IMR-90 (cell line): ENCODE measurements around the gene AKAP6. TPM values are rescaled to one million over a fixed set of nuclear protein-coding genes. Genes with fewer than 3 reads are reported as not detected.

ENCODE experiments used
- ATAC-seq: fragments of 200-7000 bp; cut with Tn5 transposase; 2 replicates; pipeline ENCODE4 v1.9.1; 2020; ENCODE audit warnings: low read depth, mild to moderate bottlenecking, moderate library complexity
- BruUV-seq: library from RNA; stranded (reverse); fragments of 400-500 nt; replicated peaks from 2 replicates; lab custom pipeline; 2021; lab: Mats Ljungman, UMichigan
- CTCF ChIA-PET: fragments of 300-600 bp; formaldehyde crosslinking; extraction: SDS; loops from one replicate; lab custom pipeline; 2021; ENCODE audit warnings: antibody characterized with exemption; lab: Yijun Ruan, JAX
- POLR2A ChIA-PET: fragments of 300-600 bp; sonication (Branson Sonifier 250); formaldehyde crosslinking; loops from one replicate; lab custom pipeline; 2022; ENCODE audit warnings: antibody characterized with exemption; ENCODE audit not compliant: unreplicated experiment; lab: Charles Lee
- DNase-seq: peaks from one replicate; pipeline ENCODE4 v3.0.0; 2013
- H2AFZ ChIP-seq: replicated peaks from 2 replicates; pipeline ENCODE3; 2013; ENCODE audit warnings: low read length, mild to moderate bottlenecking; ENCODE audit not compliant: poor library complexity
- H2AK5ac ChIP-seq: 2 replicates; pipeline ENCODE4 v1.6.1; 2013; ENCODE audit warnings: low read depth, low read length, inconsistent platforms
- H2AK9ac ChIP-seq: replicated peaks from 2 replicates; pipeline ENCODE3; 2013; ENCODE audit warnings: mild to moderate bottlenecking, low read depth, low read length, moderate library complexity; ENCODE audit not compliant: poor library complexity
- H2BK120ac ChIP-seq: 2 replicates; pipeline ENCODE4 v1.6.1; 2013; ENCODE audit warnings: low read depth, low read length, inconsistent platforms
- H2BK15ac ChIP-seq: 3 replicates; pipeline ENCODE4 v1.6.1; 2013; ENCODE audit warnings: low read depth, low read length, inconsistent platforms
- H2BK20ac ChIP-seq: 2 replicates; pipeline ENCODE4 v1.6.1; 2013; ENCODE audit warnings: low read depth, mild to moderate bottlenecking, inconsistent platforms, low read length, moderate library complexity
- H2BK5ac ChIP-seq: 2 replicates; pipeline ENCODE4 v1.6.1; 2013; ENCODE audit warnings: mild to moderate bottlenecking, low read depth, low read length, inconsistent platforms; ENCODE audit not compliant: poor library complexity, severe bottlenecking
- H3K14ac ChIP-seq: replicated peaks from 2 replicates; pipeline ENCODE4 v1.6.1; 2013; ENCODE audit warnings: low read depth, low read length, inconsistent platforms
- H3K18ac ChIP-seq: 2 replicates; pipeline ENCODE4 v1.6.1; 2013; ENCODE audit warnings: low read depth, low read length, control low read depth
- H3K23ac ChIP-seq: 2 replicates; pipeline ENCODE4 v1.6.1; 2013; ENCODE audit warnings: low read depth, low read length, inconsistent platforms
- H3K27ac ChIP-seq: 2 replicates; pipeline ENCODE4 v1.5.1; 2013; ENCODE audit warnings: mild to moderate bottlenecking, control low read depth, low read length; ENCODE audit not compliant: insufficient read depth
- H3K27me3 ChIP-seq: 2 replicates; pipeline ENCODE4 v1.6.1; 2013; ENCODE audit warnings: low read length; ENCODE audit not compliant: control insufficient read depth, insufficient read depth
- H3K36me3 ChIP-seq: 2 replicates; pipeline ENCODE4 v1.6.1; 2013; ENCODE audit warnings: low read length, mixed read lengths; ENCODE audit not compliant: control insufficient read depth, insufficient read depth
- H3K4ac ChIP-seq: 2 replicates; pipeline ENCODE4 v1.6.1; 2013; ENCODE audit warnings: low read depth, low read length, inconsistent platforms
- H3K4me1 ChIP-seq: 2 replicates; pipeline ENCODE4 v1.6.1; 2013; ENCODE audit warnings: low read length, mixed read lengths; ENCODE audit not compliant: control insufficient read depth, insufficient read depth
- H3K4me2 ChIP-seq: 2 replicates; pipeline ENCODE4 v1.6.1; 2013; ENCODE audit warnings: low read depth, mild to moderate bottlenecking, control low read depth, low read length, moderate library complexity
- H3K4me3 ChIP-seq: 2 replicates; pipeline ENCODE4 v1.5.1; 2013; ENCODE audit warnings: low read depth, mild to moderate bottlenecking, control low read depth, low read length, moderate library complexity; ENCODE audit not compliant: insufficient read depth
- H3K56ac ChIP-seq: 2 replicates; pipeline ENCODE4 v1.6.1; 2013; ENCODE audit warnings: low read length, inconsistent platforms; ENCODE audit not compliant: insufficient read depth; ENCODE audit errors: extremely low read depth
- H3K79me1 ChIP-seq, 2 experiments: 2 replicates each; pipeline ENCODE4 v1.6.1; 2013; ENCODE audit warnings: low read length in 2 of 2, inconsistent platforms in 1 of 2, low read depth in 1 of 2
- H3K9ac ChIP-seq: 2 replicates; pipeline ENCODE4 v1.6.1; 2013; ENCODE audit warnings: low read depth, low read length, control low read depth
- H3K9me1 ChIP-seq: 2 replicates; pipeline ENCODE4 v1.6.1; 2013; ENCODE audit warnings: low read length, inconsistent platforms; ENCODE audit not compliant: insufficient read depth
- H3K9me3 ChIP-seq: 2 replicates; pipeline ENCODE4 v1.6.1; 2013; ENCODE audit warnings: low read length; ENCODE audit not compliant: control insufficient read depth, insufficient read depth
- H4K20me1 ChIP-seq: 2 replicates; pipeline ENCODE4 v1.6.1; 2013; ENCODE audit warnings: low read length, inconsistent platforms; ENCODE audit not compliant: insufficient read depth
- H4K5ac ChIP-seq: 2 replicates; pipeline ENCODE4 v1.6.1; 2013; ENCODE audit warnings: mild to moderate bottlenecking, low read depth, low read length, control low read depth
- H4K8ac ChIP-seq, 2 experiments: 2 replicates each; pipeline ENCODE4 v1.6.1; 2013; ENCODE audit warnings: low read depth in 2 of 2, low read length in 2 of 2, control low read depth in 1 of 2, inconsistent platforms in 1 of 2
- H4K91ac ChIP-seq: 2 replicates; pipeline ENCODE4 v1.6.1; 2013; ENCODE audit warnings: low read depth, low read length, inconsistent platforms; ENCODE audit not compliant: insufficient read depth
- CEBPB ChIP-seq: IDR thresholded peaks from 2 replicates; pipeline ENCODE4 v1.6.1; 2012; ENCODE audit warnings: low read depth, low read length, improper control_type of control experiment
- CHD1 ChIP-seq: IDR thresholded peaks from 2 replicates; pipeline ENCODE4 v1.6.1; 2012; ENCODE audit warnings: low read depth, low read length, improper control_type of control experiment
- CTCF ChIP-seq: conservative IDR thresholded peaks from 2 replicates; pipeline ENCODE4 v1.5.1; 2012; ENCODE audit warnings: mild to moderate bottlenecking, low read depth, low read length, improper control_type of control experiment
- ELK1 ChIP-seq: fragments of 150-350 bp; IDR thresholded peaks from 2 replicates; pipeline ENCODE4 v1.6.1; 2016; ENCODE audit warnings: low read depth, mild to moderate bottlenecking, low read length, moderate library complexity, borderline replicate concordance
- MAZ ChIP-seq: IDR thresholded peaks from 2 replicates; pipeline ENCODE4 v1.6.1; 2012; ENCODE audit warnings: low read depth, mild to moderate bottlenecking, low read length, improper control_type of control experiment, moderate library complexity, borderline replicate concordance
- MXI1 ChIP-seq: IDR thresholded peaks from 2 replicates; pipeline ENCODE4 v1.6.1; 2012; ENCODE audit warnings: low read depth, mild to moderate bottlenecking, low read length, moderate library complexity, borderline replicate concordance
- NFE2L2 ChIP-seq: fragments of 150-350 bp; IDR thresholded peaks from 2 replicates; pipeline ENCODE4 v1.6.1; 2016; ENCODE audit warnings: low read depth, mild to moderate bottlenecking, low read length
- POLR2A ChIP-seq: IDR thresholded peaks from 2 replicates; pipeline ENCODE4 v1.6.1; 2012; ENCODE audit warnings: mild to moderate bottlenecking, low read depth, low read length
- RAD21 ChIP-seq: IDR thresholded peaks from 2 replicates; pipeline ENCODE4 v1.6.1; 2012; ENCODE audit warnings: low read length, improper control_type of control experiment
- RCOR1 ChIP-seq: IDR thresholded peaks from 2 replicates; pipeline ENCODE4 v1.6.1; 2012; ENCODE audit warnings: mild to moderate bottlenecking, low read length, improper control_type of control experiment; ENCODE audit not compliant: insufficient replicate concordance
- SMC3 ChIP-seq: fragments of 150-350 bp; IDR thresholded peaks from 2 replicates; pipeline ENCODE4 v1.6.1; 2016; ENCODE audit warnings: low read depth, mild to moderate bottlenecking, antibody characterized with exemption, low read length, moderate library complexity
- USF2 ChIP-seq: fragments of 150-350 bp; IDR thresholded peaks from 2 replicates; pipeline ENCODE4 v1.6.1; 2017; ENCODE audit warnings: mild to moderate bottlenecking, antibody characterized with exemption, low read length, low read depth
- WGBS, 2 experiments: methylation state at CpG; one replicate each; pipeline versions ENCODE4 v1.1.5 to v1.1.7; 2013; ENCODE audit warnings: missing lambda C conversion rate in 2 of 2; ENCODE audit not compliant: insufficient read length in 1 of 2; ENCODE audit errors: extremely low coverage in 2 of 2; 5-methylcytosine and 5-hydroxymethylcytosine counted together
- dilution Hi-C: fragments of 300-500 bp; cut with HindIII; formaldehyde crosslinking; loops from one replicate; pipeline ENCODE4 v1.14.3; 2018; ENCODE audit warnings: low sequenced_read_pairs; ENCODE audit not compliant: unreplicated experiment
- in situ Hi-C: fragments of 300-500 bp; cut with MboI; formaldehyde crosslinking; loops from 3 replicates; pipeline ENCODE4 v1.14.3; 2019; ENCODE audit warnings: low sequenced_read_pairs, inconsistent platforms, mixed read lengths
- intact Hi-C: fragments of 100-400 bp; cut with micrococcal nuclease; formaldehyde crosslinking; loops from 2 replicates; pipeline ENCODE4 v1.10.0; 2022
- polyA plus RNA-seq, 3 experiments: library from polyadenylated mRNA; depleted of rRNA; stranded (reverse); fragments of >200 nt; gene quantifications; 2 replicates each; pipeline ENCODE4 v1.2.3, GENCODE V29; 2012; ENCODE audit warnings: low replicate concordance in 1 of 3
- total RNA-seq: library from RNA; depleted of rRNA; stranded (reverse); fragments of >200 nt; gene quantifications from 2 replicates; pipeline ENCODE4 v1.2.3, GENCODE V29; 2012

Gene AKAP6
- total and polyA plus RNA-seq, 2 of the 4 experiments (the other 2 are of a cell fraction), result 0.22 to 1.6 TPM

GRCh38 chr14:32823706-32824105, 494.6 kb downstream of the AKAP6 start:
- no peak overlapping the region for H2AK5ac ChIP-seq
- H4K5ac ChIP-seq, result no peak overlapping the region
- no peak overlapping the region for H2BK20ac ChIP-seq
- no peaks in the 10 kb centered on the region for H4K20me1 ChIP-seq
- H3K56ac ChIP-seq, result no peak overlapping the region
- H3K4me3 ChIP-seq, result no peak overlapping the region
- intact Hi-C loops (no loop called here), in situ Hi-C loops (no loop called here), dilution Hi-C loops (no loop called here)
- H3K14ac ChIP-seq, result no peak overlapping the region
- no peak overlapping the region for H2BK120ac ChIP-seq
- no peak overlapping the region for H3K18ac ChIP-seq
- H3K36me3 ChIP-seq, result no peaks in the 10 kb centered on the region
- H4K8ac ChIP-seq, result no peak overlapping the region
- no peak overlapping the region for H3K4me2 ChIP-seq
- TF ChIP-seq RCOR1 (no peak), MXI1 (no peak), POLR2A (no peak), MAZ (no peak), CTCF (no peak), SMC3 (no peak), CEBPB (no peak), ELK1 (no peak), NFE2L2 (no peak), CHD1 (no peak), RAD21 (no peak), USF2 (no peak)
- no peaks in the 10 kb centered on the region for H3K79me1 ChIP-seq
- 43% methylated on average over 2 of the region's 5 CpGs; no CpG with 5 or more reads in 1 of the 2 experiments for WGBS, 2 experiments
- ATAC-seq, result no peak
- H3K4me1 ChIP-seq, result peaks cover 6% of the 10 kb centered on the region
- no peak overlapping the region for H3K27ac ChIP-seq
- H3K4ac ChIP-seq, result no peak overlapping the region
- no peaks in the 10 kb centered on the region for H3K9me1 ChIP-seq
- H2BK15ac ChIP-seq, result no peak overlapping the region
- no peak overlapping the region for H2AFZ ChIP-seq
- no peaks in the 10 kb centered on the region for H3K9me3 ChIP-seq
- no peak overlapping the region for H4K91ac ChIP-seq
- no TSS peak for BruUV-seq
- no peak for DNase-seq
- no peak overlapping the region for H2BK5ac ChIP-seq
- no peaks in the 10 kb centered on the region; the same call in 1 of the 2 replicates for H3K27me3 ChIP-seq
- ChIA-PET POLR2A (no interaction called here), CTCF (no interaction called here)
- H3K9ac ChIP-seq, result no peak overlapping the region
- H2AK9ac ChIP-seq, result no peak overlapping the region
- H3K23ac ChIP-seq, result no peak overlapping the region
